Caco-2 (cell line): ENCODE results near the gene DTYMK. TPM values are rescaled to one million over a fixed set of nuclear protein-coding genes. Genes with fewer than 3 reads are reported as not detected.
"Not testable (repeated sequence)": the region's sequence is repeated elsewhere in the genome, so short reads cannot be mapped to it uniquely, and the experiment has no call there.

Experiments used
- BruUV-seq: library from RNA; stranded (reverse); fragments of 400-500 nt; replicated peaks from 2 replicates; lab custom pipeline; 2021; lab: Mats Ljungman, UMichigan
- CTCF ChIA-PET: fragments of 300-600 bp; sonication (Branson Sonifier 250); formaldehyde crosslinking; loops from one replicate; lab custom pipeline; 2022; ENCODE audit warnings: antibody characterized with exemption; lab: Charles Lee
- POLR2A ChIA-PET: fragments of 300-600 bp; sonication (Branson Sonifier 250); formaldehyde crosslinking; loops from one replicate; lab custom pipeline; 2022; ENCODE audit warnings: antibody characterized with exemption; lab: Charles Lee
- DNase-seq, 2 experiments: peaks; one replicate each; pipeline versions ENCODE4 v3.0.0 to v3.0.0-alpha.2; 2020 to 2022
- H3K27me3 ChIP-seq: replicated peaks from 2 replicates; pipeline ENCODE4 v1.6.0; 2011; ENCODE audit warnings: low read length; ENCODE audit not compliant: control insufficient read depth, insufficient read depth
- H3K36me3 ChIP-seq: 2 replicates; pipeline ENCODE4 v1.5.1; 2011; ENCODE audit warnings: low read length; ENCODE audit not compliant: control insufficient read depth, insufficient read depth
- H3K4me1 ChIP-seq: fragments of 250-450 bp; sonication (Bioruptor Pico); 2 replicates; pipeline ENCODE4 v1.5.1; 2020; ENCODE audit warnings: mild to moderate bottlenecking
- H3K4me3 ChIP-seq: 2 replicates; pipeline ENCODE4 v1.5.1; 2011; ENCODE audit warnings: low read depth, mild to moderate bottlenecking, control low read depth, low read length
- H3K9me3 ChIP-seq: fragments of 250-450 bp; sonication (Bioruptor Pico); 2 replicates; pipeline ENCODE4 v1.5.1; 2020; ENCODE audit warnings: mild to moderate bottlenecking, moderate library complexity
- H3K27ac Mint-ChIP-seq: one replicate; pipeline ENCODE4 v1.8.0; 2022; ENCODE audit warnings: mixed read lengths; ENCODE audit not compliant: unreplicated experiment
- H3K27me3 Mint-ChIP-seq: one replicate; pipeline ENCODE4 v1.8.0; 2022; ENCODE audit warnings: mixed read lengths; ENCODE audit not compliant: insufficient read depth, unreplicated experiment
- H3K36me3 Mint-ChIP-seq: one replicate; pipeline ENCODE4 v1.8.0; 2022; ENCODE audit warnings: mild to moderate bottlenecking, mixed read lengths; ENCODE audit not compliant: insufficient read depth, unreplicated experiment
- H3K4me1 Mint-ChIP-seq: one replicate; pipeline ENCODE4 v1.8.0; 2022; ENCODE audit warnings: low read depth, mixed read lengths; ENCODE audit not compliant: unreplicated experiment
- H3K4me3 Mint-ChIP-seq: one replicate; pipeline ENCODE4 v1.8.0; 2022; ENCODE audit warnings: mild to moderate bottlenecking, moderate library complexity, mixed read lengths; ENCODE audit not compliant: unreplicated experiment
- H3K9me3 Mint-ChIP-seq: one replicate; pipeline ENCODE4 v1.8.0; 2022; ENCODE audit warnings: mixed read lengths; ENCODE audit not compliant: unreplicated experiment
- CTCF ChIP-seq, 2 experiments: fragments of 200-600 bp in 1 of 2; IDR thresholded peaks; 1 replicate in 1 of 2; 2 replicates in 1 of 2; pipeline versions ENCODE4 v1.5.1 to v1.8.0; 2011 to 2022; ENCODE audit warnings: antibody characterized with exemption in 1 of 2, control low read depth in 1 of 2, inconsistent platforms in 1 of 2, low read depth in 1 of 2, low read length in 1 of 2, mild to moderate bottlenecking in 1 of 2, moderate library complexity in 1 of 2; ENCODE audit not compliant: insufficient read depth in 1 of 2, severe bottlenecking in 1 of 2, unreplicated experiment in 1 of 2
- intact Hi-C: fragments of 100-400 bp; cut with micrococcal nuclease; formaldehyde crosslinking; loops from one replicate; pipeline ENCODE4 v1.10.0; 2022; ENCODE audit not compliant: unreplicated experiment
- total RNA-seq: library from RNA; stranded (reverse); gene quantifications from 2 replicates; pipeline ENCODE4 v1.2.3, GENCODE V29; 2022

The DTYMK gene
- total RNA-seq, 1 experiment from 2014 or later = 68.4 TPM

GRCh38 chr2:241665731-241666440 lies 20.7 kb downstream of the DTYMK start:
- H3K4me3 ChIP-seq = no peak overlapping the region
- Mint-ChIP-seq H3K27me3 (no peaks in the 10 kb centered on the region), H3K36me3 (peaks cover 45% of the 10 kb centered on the region), H3K4me1 (peaks cover 6% of the 10 kb centered on the region), H3K4me3 (no peak overlapping the region), H3K9me3 (no peaks in the 10 kb centered on the region), H3K27ac (no peak overlapping the region)
- ChIA-PET POLR2A (no interaction called here), CTCF (no interaction called here)
- H3K27me3 ChIP-seq = no peaks in the 10 kb centered on the region
- intact Hi-C loops = loop anchor here (10.0 kb wide), 1 partner anchor 209 kb away; no protein-coding TSS in a partner anchor
- no peaks in the 10 kb centered on the region; the same call in 1 of the 2 replicates for H3K36me3 ChIP-seq
- H3K9me3 ChIP-seq = no peaks in the 10 kb centered on the region
- TF ChIP-seq CTCF (IDR thresholded peaks at IDR 0.05; ENCODE audit: insufficient read depth in 1 of 2, low read depth in 1 of 2, low read length in 1 of 2, severe bottlenecking in 1 of 2, unreplicated experiment in 1 of 2) = no peak
- DNase-seq = no peak
- BruUV-seq = no TSS peak
- H3K4me1 ChIP-seq = no peaks in the 10 kb centered on the region

GRCh38 chr2:241662731-241663130 lies 23.9 kb downstream of the DTYMK start:
- H3K9me3 ChIP-seq, H3K4me3 ChIP-seq, H3K4me1 ChIP-seq, DNase-seq, BruUV-seq, CTCF ChIA-PET, H3K27me3 ChIP-seq, H3K9me3 Mint-ChIP-seq, H3K27ac Mint-ChIP-seq, H3K4me3 Mint-ChIP-seq, H3K27me3 Mint-ChIP-seq, POLR2A ChIA-PET, H3K36me3 ChIP-seq, H3K4me1 Mint-ChIP-seq: not testable (repeated sequence)
- H3K36me3 Mint-ChIP-seq = peaks cover 53% of the 10 kb centered on the region
- intact Hi-C loops = loop anchor here (10.0 kb wide), 1 partner anchor 212 kb away; no protein-coding TSS in a partner anchor

- H3K9me3 ChIP-seq = no peaks in the 10 kb centered on the region
- no peak for TF ChIP-seq CTCF (IDR thresholded peaks at IDR 0.05; ENCODE audit: insufficient read depth in 1 of 2, low read depth in 1 of 2, low read length in 1 of 2, severe bottlenecking in 1 of 2, unreplicated experiment in 1 of 2)
- Mint-ChIP-seq H3K4me3 (no peak overlapping the region), H3K9me3 (no peaks in the 10 kb centered on the region), H3K27me3 (no peaks in the 10 kb centered on the region), H3K4me1 (peaks cover 6% of the 10 kb centered on the region), H3K36me3 (peaks cover 53% of the 10 kb centered on the region), H3K27ac (no peak overlapping the region)
- no TSS peak for BruUV-seq
- H3K4me3 ChIP-seq = no peak overlapping the region
- H3K4me1 ChIP-seq = no peaks in the 10 kb centered on the region
- intact Hi-C loops = loop anchor here (10.0 kb wide), 1 partner anchor 214 kb away; no protein-coding TSS in a partner anchor
- ChIA-PET POLR2A (no interaction called here), CTCF (no interaction called here)
- H3K27me3 ChIP-seq = no peaks in the 10 kb centered on the region
- no peaks in the 10 kb centered on the region; the same call in 1 of the 2 replicates for H3K36me3 ChIP-seq
- no peak for DNase-seq
Observed at GRCh38 chr2:241660593-241661213, 25.9 kb downstream of the DTYMK start.
